GM21717 (cell line): ENCODE results near the gene BPIFB4.
"Not testable (repeated sequence)": the region's sequence is repeated elsewhere in the genome, so short reads cannot be mapped to it uniquely, and the experiment has no call there.

Experiments
- ATAC-seq: cut with Tn5 transposase; IDR thresholded peaks from one replicate; pipeline ENCODE4 v1.9.1; 2021; ENCODE audit warnings: mild to moderate bottlenecking, moderate library complexity; ENCODE audit not compliant: unreplicated experiment

BPIFB4 gene

GRCh38 chr20:33112547-33113386 is 33.3 kb downstream of the BPIFB4 start:
- ATAC-seq: no peak

- no peak for ATAC-seq
These were observed 34.0 kb downstream of the BPIFB4 start for GRCh38 chr20:33113387-33113908.

GRCh38 chr20:33115501-33115900 is 36.1 kb downstream of the BPIFB4 start:
- not testable (repeated sequence) for ATAC-seq

- no peak for ATAC-seq
These were observed 40.6 kb downstream of the BPIFB4 start for GRCh38 chr20:33119725-33120720.

- ATAC-seq: no peak
These were observed 41.5 kb downstream of the BPIFB4 start for GRCh38 chr20:33120934-33121333.

GRCh38 chr20:33122297-33122696 is 42.9 kb downstream of the BPIFB4 start:
- not testable (repeated sequence) for ATAC-seq

- ATAC-seq: no peak
These were observed 44.8 kb downstream of the BPIFB4 start for GRCh38 chr20:33124261-33124660.

- ATAC-seq: no peak
These were observed 45.6 kb downstream of the BPIFB4 start for GRCh38 chr20:33124994-33125393.

- no peak for ATAC-seq
These were observed 46.5 kb downstream of the BPIFB4 start for GRCh38 chr20:33125983-33126382.

GRCh38 chr20:33127422-33128097 is 48.1 kb downstream of the BPIFB4 start:
- no peak for ATAC-seq

GRCh38 chr20:33130568-33131061 is 51.2 kb downstream of the BPIFB4 start:
- no peak for ATAC-seq

GRCh38 chr20:33131949-33132473 is 52.6 kb downstream of the BPIFB4 start:
- ATAC-seq: no peak

GRCh38 chr20:33132513-33133372 is 53.3 kb downstream of the BPIFB4 start:
- ATAC-seq: no peak

GRCh38 chr20:33133373-33133941 is 54.0 kb downstream of the BPIFB4 start:
- no peak for ATAC-seq

GRCh38 chr20:33137195-33137594 is 57.8 kb downstream of the BPIFB4 start:
- ATAC-seq: no peak

GRCh38 chr20:33139467-33139866 is 60.0 kb downstream of the BPIFB4 start:
- ATAC-seq: no peak

- no peak for ATAC-seq
These were observed 66.1 kb downstream of the BPIFB4 start for GRCh38 chr20:33145521-33145920.

- ATAC-seq: no peak
These were observed 67.9 kb downstream of the BPIFB4 start for GRCh38 chr20:33147299-33147698.

GRCh38 chr20:33148040-33148439 is 68.6 kb downstream of the BPIFB4 start:
- no peak for ATAC-seq
